GM23338 (cell line): Measurements from ENCODE around the gene SOX13. TPM values are rescaled to one million over a fixed set of nuclear protein-coding genes. Genes with fewer than 3 reads are reported as not detected.

Experiments used
- ATAC-seq: fragments of 200-7000 bp; cut with Tn5 transposase; 3 replicates; pipeline ENCODE4 v1.9.1; 2020
- DNase-seq: peaks from one replicate; pipeline ENCODE4 v3.0.0-alpha.2; 2015; ENCODE audit warnings: low spot score
- H2AFZ ChIP-seq: fragments of 200-600 bp; sonication (generic); 2 replicates; pipeline ENCODE4 v1.8.0; 2016; ENCODE audit warnings: antibody characterized with exemption, mild to moderate bottlenecking, moderate library complexity
- H3F3A ChIP-seq: fragments of 200-600 bp; sonication (generic); replicated peaks from 2 replicates; pipeline ENCODE4 v1.8.0; 2017; ENCODE audit warnings: antibody characterized with exemption, mixed run types, low read depth
- H3K27ac ChIP-seq: fragments of 200-600 bp; sonication (generic); 2 replicates; pipeline ENCODE4 v1.6.1; 2016; ENCODE audit warnings: low read depth
- H3K27me3 ChIP-seq: fragments of 200-600 bp; sonication (generic); 2 replicates; pipeline ENCODE4 v1.8.0; 2016; ENCODE audit warnings: mild to moderate bottlenecking, mixed run types, moderate library complexity; ENCODE audit not compliant: insufficient read depth
- H3K36me3 ChIP-seq: fragments of 200-600 bp; sonication (generic); 2 replicates; pipeline ENCODE4 v1.8.0; 2016; ENCODE audit warnings: mild to moderate bottlenecking; ENCODE audit not compliant: insufficient read depth
- H3K4me1 ChIP-seq: fragments of 200-600 bp; sonication (generic); 2 replicates; pipeline ENCODE4 v1.8.0; 2016; ENCODE audit warnings: mild to moderate bottlenecking, moderate library complexity; ENCODE audit not compliant: insufficient read depth
- H3K4me2 ChIP-seq: fragments of 200-600 bp; sonication (generic); 2 replicates; pipeline ENCODE4 v1.7.1; 2017; ENCODE audit warnings: mixed run types
- H3K4me3 ChIP-seq: fragments of 200-600 bp; sonication (generic); 2 replicates; pipeline ENCODE4 v1.6.1; 2016; ENCODE audit warnings: mixed run types
- H3K79me2 ChIP-seq: fragments of 200-600 bp; sonication (generic); replicated peaks from 2 replicates; pipeline ENCODE4 v1.8.0; 2017; ENCODE audit warnings: mild to moderate bottlenecking; ENCODE audit not compliant: insufficient read depth
- H3K9me2 ChIP-seq: fragments of 200-600 bp; sonication (generic); 2 replicates; pipeline ENCODE4 v1.8.0; 2017; ENCODE audit not compliant: insufficient read depth
- H4K20me1 ChIP-seq: fragments of 200-600 bp; sonication (generic); replicated peaks from 2 replicates; pipeline ENCODE4 v1.8.0; 2017; ENCODE audit warnings: mild to moderate bottlenecking; ENCODE audit not compliant: insufficient read depth
- H3K27ac Mint-ChIP-seq: 2 replicates; pipeline ENCODE4 v1.8.0; 2020; ENCODE audit warnings: inconsistent platforms, mild to moderate bottlenecking, moderate library complexity, mixed read lengths
- H3K27me3 Mint-ChIP-seq: 3 replicates; pipeline ENCODE4 v1.8.0; 2022; ENCODE audit warnings: low read depth, mild to moderate bottlenecking, moderate library complexity, mixed read lengths, inconsistent platforms; ENCODE audit not compliant: insufficient read depth, poor library complexity
- H3K36me3 Mint-ChIP-seq: 3 replicates; pipeline ENCODE4 v1.8.0; 2021; ENCODE audit warnings: low read depth, mild to moderate bottlenecking, inconsistent platforms, moderate library complexity, mixed read lengths
- H3K4me1 Mint-ChIP-seq: 3 replicates; pipeline ENCODE4 v1.8.0; 2020; ENCODE audit warnings: mild to moderate bottlenecking, inconsistent platforms, mixed read lengths
- H3K4me3 Mint-ChIP-seq: 3 replicates; pipeline ENCODE4 v1.8.0; 2021; ENCODE audit warnings: moderate library complexity, mild to moderate bottlenecking, inconsistent platforms, mixed read lengths
- H3K9me3 Mint-ChIP-seq: 3 replicates; pipeline ENCODE4 v1.8.0; 2020; ENCODE audit warnings: moderate library complexity, mild to moderate bottlenecking, inconsistent platforms, mixed read lengths
- CREB1 ChIP-seq: fragments of 250-450 bp; sonication (Bioruptor Pico); IDR thresholded peaks from 2 replicates; pipeline ENCODE4 v1.5.0; 2020; ENCODE audit warnings: low read depth, mild to moderate bottlenecking, moderate library complexity
- ETS1 ChIP-seq: IDR thresholded peaks from 2 replicates; pipeline ENCODE4 v1.6.1; 2016; ENCODE audit warnings: antibody characterized with exemption
- EZH2 ChIP-seq: fragments of 200-600 bp; sonication (generic); IDR thresholded peaks from one replicate; pipeline ENCODE4 v1.8.0; 2017; ENCODE audit warnings: antibody characterized with exemption, mild to moderate bottlenecking, low read depth; ENCODE audit not compliant: unreplicated experiment
- EZH2phosphoT487 ChIP-seq: fragments of 200-600 bp; sonication (generic); IDR thresholded peaks from one replicate; pipeline ENCODE4 v1.8.1; 2018; ENCODE audit warnings: antibody characterized with exemption; ENCODE audit not compliant: unreplicated experiment
- JUNB ChIP-seq: IDR thresholded peaks from one replicate; pipeline ENCODE4 v1.6.1; 2016; ENCODE audit warnings: antibody characterized with exemption; ENCODE audit not compliant: unreplicated experiment
- NANOG ChIP-seq: IDR thresholded peaks from 2 replicates; pipeline ENCODE4 v1.6.1; 2016; ENCODE audit warnings: antibody characterized with exemption, borderline replicate concordance
- POLR2AphosphoS5 ChIP-seq: IDR thresholded peaks from 2 replicates; pipeline ENCODE4 v1.6.1; 2016; ENCODE audit warnings: antibody characterized with exemption, low read depth
- REST ChIP-seq: IDR thresholded peaks from one replicate; pipeline ENCODE4 v1.6.1; 2018; ENCODE audit warnings: antibody characterized with exemption; ENCODE audit not compliant: unreplicated experiment
- ZNF114 ChIP-seq: fragments of 250-450 bp; sonication (Bioruptor Pico); IDR thresholded peaks from 2 replicates; pipeline ENCODE4 v1.5.0; 2020; ENCODE audit warnings: mild to moderate bottlenecking, moderate library complexity
- ZNF331 ChIP-seq: fragments of 250-450 bp; sonication (Bioruptor Pico); IDR thresholded peaks from 2 replicates; pipeline ENCODE4 v1.5.0; 2020; ENCODE audit warnings: low read depth, mild to moderate bottlenecking, moderate library complexity
- ZNF462 ChIP-seq: fragments of 250-450 bp; sonication (Bioruptor Pico); IDR thresholded peaks from 2 replicates; pipeline ENCODE4 v1.5.0; 2020; ENCODE audit warnings: mild to moderate bottlenecking, moderate library complexity
- polyA plus RNA-seq: library from polyadenylated mRNA; unstranded; fragments of >200 nt; fragmentation: Nextera tagmentation; extraction: Ambion mirVana; gene quantifications from 2 replicates; pipeline ENCODE4 v1.2.1, GENCODE V29; 2016
- total RNA-seq: library from RNA; depleted of rRNA; stranded (reverse); fragments of >200 nt; shearing (Covaris generic); gene quantifications from 2 replicates; pipeline ENCODE4 v1.2.3, GENCODE V29; 2014

The SOX13 gene
- total and polyA plus RNA-seq, 2 experiments from 2014 or later, result 28.6 to 123 TPM

- no peak for TF ChIP-seq REST
- no peak for TF ChIP-seq ZNF114
- no peak for TF ChIP-seq CREB1 (CRISPR knock-in tag)
- TF ChIP-seq JUNB, result no peak
- TF ChIP-seq NANOG, result no peak
- no peak for TF ChIP-seq ZNF331 (CRISPR knock-in tag)
- no peak for TF ChIP-seq POLR2AphosphoS5
- no peak for TF ChIP-seq EZH2
Measured at GRCh38 chr1:204176049-204176448, 103.1 kb downstream of the SOX13 start (continued).

GRCh38 chr1:204177133-204177532 is 104.2 kb downstream of the SOX13 start:
- TF ChIP-seq NANOG, result no peak
- TF ChIP-seq ZNF114, result no peak
- no peak for TF ChIP-seq EZH2
- no peak for TF ChIP-seq POLR2AphosphoS5
- no peak for TF ChIP-seq ETS1
- TF ChIP-seq EZH2phosphoT487, result no peak
- TF ChIP-seq CREB1 (CRISPR knock-in tag), result no peak
- no peak for TF ChIP-seq REST
- TF ChIP-seq ZNF462 (CRISPR knock-in tag), result no peak
- Mint-ChIP-seq H3K4me3 (no peak overlapping the region), H3K4me1 (no peaks in the 10 kb centered on the region), H3K27me3 (peaks cover 6% of the 10 kb centered on the region), H3K36me3 (no peaks in the 10 kb centered on the region), H3K27ac (no peak overlapping the region), H3K9me3 (peaks cover 15% of the 10 kb centered on the region)
- H2AFZ ChIP-seq, result no peak overlapping the region
- DNase-seq (no peak), ATAC-seq (no peak)
- H3K79me2 ChIP-seq, result no peaks in the 10 kb centered on the region
- H3K4me1 ChIP-seq, result no peaks in the 10 kb centered on the region
- no peaks in the 10 kb centered on the region for H3K36me3 ChIP-seq
- no peaks in the 10 kb centered on the region for H4K20me1 ChIP-seq
- no peaks in the 10 kb centered on the region for H3K9me2 ChIP-seq
- H3K27me3 ChIP-seq, result no peaks in the 10 kb centered on the region
- H3K27ac ChIP-seq, result no peak overlapping the region
- no peak overlapping the region for H3K4me3 ChIP-seq
- H3K4me2 ChIP-seq, result no peak overlapping the region
- no peaks in the 10 kb centered on the region for H3F3A ChIP-seq
